HG03575 (cell line): ENCODE results near the gene LHFPL4.

ENCODE experiments used
- ATAC-seq: cut with Tn5 transposase; IDR thresholded peaks from one replicate; pipeline ENCODE4 v1.9.1; 2021; ENCODE audit not compliant: unreplicated experiment, insufficient number of reproducible peaks, low FRiP score; ENCODE audit errors: extremely low read depth

LHFPL4 gene

GRCh38 chr3:9549600-9549999, 4.0 kb downstream of the LHFPL4 start:
- no peak for ATAC-seq

- no peak for ATAC-seq
Observed at GRCh38 chr3:9548991-9549390, 4.6 kb downstream of the LHFPL4 start.

DNA sequence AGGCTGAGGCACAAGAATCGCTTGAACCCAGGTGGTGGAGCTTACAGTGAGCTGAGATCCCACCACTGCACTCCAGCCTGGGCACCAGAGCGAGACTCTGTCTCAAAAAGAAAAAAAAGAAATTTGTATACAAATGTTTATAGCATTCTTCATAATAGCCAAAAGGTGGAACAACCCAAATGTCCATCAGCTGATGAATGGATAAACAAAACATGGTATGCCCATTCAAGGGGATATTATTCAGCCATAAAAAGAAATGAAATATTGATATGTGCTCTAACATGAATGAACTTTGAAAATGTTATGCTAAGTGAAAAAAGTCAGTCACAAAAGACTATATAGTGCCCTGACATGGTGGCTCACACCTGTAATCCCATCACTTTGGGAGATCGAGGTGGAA, 11.4 kb downstream of the LHFPL4 start:
- no peak for ATAC-seq

DNA sequence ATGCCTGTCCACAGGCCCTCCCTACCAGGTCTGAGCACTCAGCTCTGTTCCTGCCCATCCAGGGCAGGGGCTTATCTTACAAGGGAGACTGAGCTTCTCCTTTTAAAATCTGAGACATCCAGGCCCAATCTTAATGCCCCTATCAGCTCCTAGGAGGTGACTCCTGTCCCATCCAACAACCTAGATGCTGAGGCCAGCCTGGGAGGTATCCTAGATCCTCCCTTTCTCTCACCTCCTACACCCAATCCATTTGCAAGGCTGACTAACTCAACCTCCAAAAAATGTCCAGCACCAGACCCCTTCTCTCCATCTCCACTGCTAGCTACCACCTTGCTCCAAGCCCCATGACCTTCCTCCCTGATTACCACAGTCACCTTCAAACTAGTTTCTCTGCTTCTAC, 17.4 kb downstream of the LHFPL4 start:
- no peak for ATAC-seq

GRCh38 chr3:9534429-9534828, 19.2 kb downstream of the LHFPL4 start:
- ATAC-seq: no peak

DNA sequence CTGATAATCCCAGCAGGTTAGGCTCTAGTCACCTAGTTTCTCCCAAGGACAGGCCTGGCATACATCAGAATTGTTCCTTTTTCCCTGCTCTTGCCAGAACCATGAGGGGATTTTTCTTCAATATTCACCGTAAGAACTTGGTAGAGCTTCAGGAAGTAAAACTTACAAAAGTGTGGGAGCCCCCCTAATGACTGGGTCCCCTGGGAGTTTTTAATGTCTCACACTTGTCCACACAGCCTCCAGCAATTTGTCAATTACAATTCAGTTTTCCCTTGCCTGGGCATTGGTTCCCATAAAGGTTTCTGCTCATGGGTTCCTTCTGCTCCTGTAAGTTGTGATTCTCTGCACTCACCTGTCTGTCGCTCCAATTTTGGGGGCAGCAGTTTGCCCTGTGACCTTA, 28.5 kb downstream of the LHFPL4 start:
- ATAC-seq: no peak

DNA sequence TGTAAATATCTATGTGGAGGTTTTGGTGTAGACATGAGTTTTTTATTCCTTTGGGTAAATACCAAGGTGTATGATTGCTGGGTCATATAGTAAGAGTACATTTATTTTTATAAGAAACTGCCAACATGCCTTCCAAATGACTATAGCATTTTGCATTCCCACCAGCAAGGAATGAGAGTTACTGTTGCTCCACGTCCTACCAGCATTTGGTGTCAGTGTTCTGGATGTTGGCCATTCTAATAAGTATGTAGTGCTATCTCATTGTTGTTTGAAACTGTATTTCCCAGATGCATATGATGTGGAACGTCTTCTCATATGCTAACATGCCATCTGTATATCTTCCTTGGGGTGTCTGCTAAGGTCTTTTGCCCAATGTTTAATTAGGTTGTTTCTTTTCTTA, 38.7 kb downstream of the LHFPL4 start:
- no peak for ATAC-seq

GRCh38 chr3:9514306-9514705, 39.3 kb downstream of the LHFPL4 start:
- ATAC-seq: no peak

- ATAC-seq: no peak
Observed at GRCh38 chr3:9512456-9513045, 41.1 kb downstream of the LHFPL4 start.

- ATAC-seq: no peak
Observed at GRCh38 chr3:9508781-9509180, 44.8 kb downstream of the LHFPL4 start.

DNA sequence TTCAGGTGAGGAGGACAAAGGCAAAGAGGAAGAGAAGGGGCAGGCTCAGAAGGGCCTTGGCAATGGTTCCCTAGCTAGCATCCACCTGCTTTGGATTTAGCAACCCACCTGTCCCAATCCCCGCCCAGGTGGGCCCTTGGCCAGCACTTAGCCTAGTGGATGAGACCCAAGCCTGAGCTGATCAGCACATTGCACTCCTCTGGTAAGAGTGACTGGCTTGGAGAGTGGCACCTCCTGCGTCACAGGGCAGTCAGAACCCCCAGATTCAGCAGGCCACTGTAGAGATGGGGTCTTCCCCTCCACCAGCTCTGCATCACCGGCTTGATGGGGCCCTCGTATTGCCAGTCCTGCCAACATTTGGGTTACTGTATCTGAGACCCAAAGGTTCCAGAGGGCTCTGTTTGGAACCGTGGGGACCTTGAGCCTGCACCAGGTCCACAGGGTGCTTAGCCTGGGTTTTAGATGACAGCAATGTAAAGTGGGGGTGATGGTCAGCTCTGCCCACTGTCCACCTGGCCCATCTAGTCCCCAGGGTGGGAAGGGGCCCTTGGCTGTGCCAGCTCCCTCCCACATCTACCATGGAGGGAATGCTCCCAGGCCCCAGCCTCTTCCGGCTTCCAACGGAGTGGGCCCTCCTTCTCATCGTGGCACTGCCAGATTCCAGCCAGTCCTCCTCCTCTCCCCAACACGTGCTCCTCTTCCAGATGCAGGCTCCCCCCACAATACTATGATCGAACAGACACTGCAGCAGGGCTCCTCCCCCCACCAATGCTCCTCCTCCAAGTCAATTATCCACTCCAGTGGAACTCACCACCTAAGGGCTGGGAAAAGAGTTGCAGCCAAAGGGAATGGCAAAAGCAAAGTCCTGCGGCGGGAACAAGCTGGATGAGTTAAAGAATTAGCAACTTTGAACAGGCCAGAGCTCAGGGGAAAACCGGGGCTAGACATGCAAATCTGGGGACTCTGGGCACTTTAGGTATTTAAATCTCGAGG, 45.7 kb downstream of the LHFPL4 start:
- ATAC-seq: no peak

- ATAC-seq: no peak
Observed at GRCh38 chr3:9503283-9503682, 50.3 kb downstream of the LHFPL4 start.

GRCh38 chr3:9501226-9501625, 52.4 kb downstream of the LHFPL4 start:
- ATAC-seq: no peak

- ATAC-seq: no peak
Observed at GRCh38 chr3:9500108-9501050, 53.2 kb downstream of the LHFPL4 start.

GRCh38 chr3:9499455-9500107, 54.0 kb downstream of the LHFPL4 start:
- ATAC-seq: no peak

DNA sequence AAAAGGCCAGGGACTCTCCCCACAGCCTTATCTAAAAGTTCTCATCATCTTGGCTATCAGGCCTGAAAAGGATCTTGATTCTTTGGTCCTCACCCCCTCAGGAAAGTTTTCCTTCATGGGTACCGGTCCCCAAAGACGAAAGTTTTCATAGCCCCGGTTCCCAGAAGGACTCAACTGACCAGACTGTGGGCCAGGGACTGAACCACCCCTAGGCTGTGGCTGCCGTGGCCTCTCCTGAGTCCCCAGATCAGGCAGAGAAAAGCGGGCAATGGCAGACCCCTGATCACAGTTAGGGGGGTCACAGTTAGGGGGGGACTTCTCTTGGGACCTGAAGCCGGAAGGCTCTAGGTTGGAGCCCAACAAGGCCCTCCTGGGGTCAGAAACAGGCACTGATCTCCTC, 54.8 kb downstream of the LHFPL4 start:
- no peak for ATAC-seq

- no peak for ATAC-seq
Observed at GRCh38 chr3:9497821-9498565, 55.6 kb downstream of the LHFPL4 start.

- no peak for ATAC-seq
Observed at GRCh38 chr3:9496893-9497292, 56.7 kb downstream of the LHFPL4 start.
